Left hindlimb (tissue), 1 donor: ENCODE results near the gene AMER2.

Experiments used
- DNase-seq: peaks from one replicate; pipeline ENCODE4 v3.0.0-alpha.2; 2018

Gene AMER2

DNA sequence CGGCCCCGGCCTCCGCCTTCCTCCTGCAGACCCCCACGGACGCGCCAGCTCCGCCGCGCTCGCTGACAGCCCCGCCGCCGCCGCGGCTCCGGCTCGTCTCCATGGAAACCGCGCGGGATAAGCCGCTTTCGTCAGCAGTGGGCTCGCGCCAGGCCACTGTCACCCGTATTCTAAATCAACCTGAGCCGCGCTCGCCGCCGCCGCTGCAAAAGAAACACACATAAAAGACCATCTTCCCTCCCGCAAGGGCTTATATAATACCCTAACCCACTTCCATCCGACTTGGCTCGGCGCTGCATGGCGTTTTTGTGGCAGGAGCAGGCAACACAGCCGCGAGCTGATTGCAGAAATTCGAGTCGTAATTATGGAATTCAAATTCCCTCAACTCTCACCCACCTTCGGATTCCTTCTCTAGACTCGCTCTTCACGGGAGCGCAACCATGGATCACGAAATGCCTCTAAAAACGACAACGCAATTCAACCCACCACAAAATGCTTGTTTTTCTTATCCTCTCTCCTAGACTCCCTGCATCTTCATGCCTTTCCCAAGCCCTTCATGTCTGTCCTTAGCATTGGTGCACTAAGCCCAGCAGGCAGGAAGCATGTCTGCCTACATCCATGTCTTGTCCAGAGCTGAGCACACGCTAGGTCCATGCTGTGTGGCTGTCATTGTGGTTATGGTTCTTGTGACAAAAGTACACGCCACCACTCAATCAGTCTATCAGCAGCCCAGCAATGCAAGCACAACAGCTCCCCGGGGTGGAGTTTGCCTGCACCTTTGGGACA is at the start of gene AMER2:
TSS of gene AMER2 (minus strand) at position 772 of the 786 bp plus-strand sequence. CDS start at position 103, 669 bp downstream.
- peak; percentile 75 for DNase-seq

DNA sequence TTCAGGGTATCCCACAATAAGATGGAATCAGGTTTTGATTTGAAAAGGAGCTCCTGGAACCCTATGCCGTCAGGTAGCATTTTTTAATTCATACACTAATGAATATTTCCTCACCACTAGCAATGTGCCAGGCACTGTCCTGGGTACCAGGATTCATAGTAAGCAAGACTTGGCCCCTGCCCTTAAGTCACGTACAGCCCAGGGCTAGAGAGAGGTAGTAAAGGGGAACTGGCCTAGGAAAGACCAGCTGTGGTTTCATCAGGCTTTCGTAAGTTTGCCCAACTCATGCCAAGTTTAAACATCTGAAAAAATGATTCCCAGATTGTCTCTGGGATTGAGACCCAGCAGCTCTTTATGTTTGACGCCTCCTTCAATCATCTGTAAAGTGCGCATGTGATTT is 45.9 kb upstream of the AMER2 start:
- DNase-seq: no peak

GRCh38 chr13:25217023-25217885 is 45.2 kb upstream of the AMER2 start:
- no peak for DNase-seq

GRCh38 chr13:25215253-25215575 is 43.1 kb upstream of the AMER2 start:
- DNase-seq: no peak

DNA sequence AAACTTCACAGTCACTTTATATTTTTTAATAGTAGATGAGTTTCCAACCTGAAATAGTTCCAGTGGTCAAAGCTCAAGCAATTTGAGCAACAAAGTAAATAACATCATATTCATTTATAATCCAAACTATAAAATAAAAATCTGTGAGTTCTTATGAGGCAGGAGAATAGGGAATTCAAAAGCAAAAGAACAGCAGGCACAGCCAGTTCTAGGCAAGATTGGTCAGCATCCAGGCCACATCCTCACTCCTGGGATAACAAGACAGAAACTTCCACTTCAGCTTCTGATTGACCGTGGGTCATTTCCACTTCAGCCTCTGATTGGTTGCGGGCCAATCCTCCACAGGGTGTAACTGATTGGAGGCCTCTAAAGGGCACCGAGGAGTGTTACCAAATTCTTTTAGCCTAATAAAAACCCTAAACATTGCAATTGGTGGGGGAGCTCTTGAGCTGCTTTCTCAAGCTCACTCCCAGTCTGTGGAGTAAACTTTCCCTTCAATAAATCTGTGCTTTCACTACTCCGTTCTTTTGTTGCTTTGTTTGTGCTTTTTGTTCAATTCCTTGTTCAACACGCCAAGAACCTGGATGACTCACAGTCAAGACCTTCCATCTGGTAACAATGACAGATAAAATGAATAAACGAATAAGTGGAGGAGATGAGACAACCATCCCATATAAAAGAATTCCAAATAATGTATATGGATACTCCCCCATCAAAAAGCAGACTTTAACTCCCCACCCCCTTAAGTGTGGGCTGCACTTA is 42.6 kb upstream of the AMER2 start:
- no peak for DNase-seq

GRCh38 chr13:25213715-25214114 is 41.6 kb upstream of the AMER2 start:
- no peak for DNase-seq

DNA sequence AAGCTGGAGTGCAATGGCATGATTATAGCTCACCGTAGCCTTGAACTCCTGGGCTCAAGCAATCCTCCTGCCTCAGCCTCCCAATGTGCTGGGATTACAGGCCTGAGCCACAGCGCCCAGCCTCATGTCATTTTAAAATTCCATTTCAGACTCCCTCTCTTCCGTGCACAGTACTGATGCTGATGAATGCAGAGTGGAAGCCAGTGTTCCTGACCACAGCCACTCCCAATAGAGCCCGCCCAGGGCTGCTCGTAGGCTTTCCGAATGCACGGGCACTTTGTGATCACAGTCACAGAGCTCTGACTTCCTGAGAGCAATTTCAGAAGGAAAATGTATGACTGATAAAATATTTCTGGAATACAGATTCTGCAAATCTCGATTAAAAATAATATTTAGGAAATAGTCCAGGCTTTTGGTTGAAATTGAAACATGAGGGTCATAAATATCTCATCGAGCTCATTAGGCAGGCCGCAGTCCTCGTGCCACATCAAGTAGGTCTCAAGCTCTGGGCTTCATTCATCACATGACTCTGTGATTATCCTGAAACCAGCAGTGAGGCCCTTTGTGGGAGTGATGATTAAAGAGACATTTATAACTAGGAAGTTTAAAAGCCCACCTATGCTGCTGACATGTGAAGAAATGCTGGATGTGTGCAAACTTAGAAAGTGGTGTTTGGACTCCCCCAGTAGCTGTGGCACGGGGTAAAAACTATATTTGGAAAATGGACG is 38.9 kb upstream of the AMER2 start:
- DNase-seq: no peak

- DNase-seq: no peak
These were observed 35.3 kb upstream of the AMER2 start for GRCh38 chr13:25207291-25207810.

- no peak for DNase-seq
These were observed 32.8 kb upstream of the AMER2 start for GRCh38 chr13:25204863-25205262.

DNA sequence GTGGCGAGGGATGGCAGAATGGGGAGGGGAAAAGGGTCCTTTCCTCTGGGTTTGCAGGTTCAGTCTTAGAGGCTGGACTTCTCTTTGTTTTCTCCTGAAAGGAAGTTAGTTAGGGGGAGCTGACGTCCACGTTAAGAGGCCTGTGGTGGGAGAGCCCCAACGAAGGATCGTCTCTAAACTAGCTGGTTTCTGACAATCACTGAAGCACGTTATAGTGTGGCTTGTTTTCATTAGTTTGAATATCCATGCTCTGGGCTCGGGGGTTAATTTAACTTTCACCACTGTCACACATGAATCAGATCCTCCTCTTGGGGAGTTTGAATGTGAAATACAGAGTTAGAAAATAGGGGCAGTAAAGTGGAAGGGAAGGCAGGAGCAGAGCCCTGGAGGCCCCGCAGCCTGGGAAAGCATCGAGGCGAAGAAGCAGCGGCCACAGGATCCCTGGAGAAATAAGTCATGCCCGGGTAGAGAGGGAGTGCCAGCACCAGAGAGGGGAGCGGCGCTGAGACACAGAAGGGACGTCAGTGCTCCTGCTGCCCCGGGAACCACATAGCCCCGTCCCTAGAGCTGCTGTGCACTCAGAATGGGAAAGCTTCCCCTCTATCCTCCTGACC is 31.1 kb upstream of the AMER2 start:
- DNase-seq: no peak

- no peak for DNase-seq
These were observed 28.7 kb upstream of the AMER2 start for GRCh38 chr13:25200783-25201182.

DNA sequence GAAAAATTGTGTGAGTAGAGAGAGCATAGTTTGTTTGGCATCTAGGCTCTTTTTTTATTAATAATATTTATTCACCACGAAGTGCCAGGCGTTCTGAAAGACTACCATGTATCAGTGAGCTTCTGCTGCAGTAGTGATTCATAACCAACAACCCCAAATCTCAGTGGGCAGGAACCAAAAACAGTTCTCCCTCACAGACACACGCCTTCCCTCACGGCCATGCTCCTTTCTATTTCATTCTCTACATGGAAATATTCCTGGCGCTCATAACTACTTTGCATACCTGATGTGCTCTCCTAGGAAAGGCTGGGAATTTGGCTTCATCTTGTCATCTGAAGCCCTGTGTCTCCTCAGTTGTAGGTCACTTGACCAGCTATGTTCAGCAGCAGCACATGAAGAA is 26.6 kb upstream of the AMER2 start:
- DNase-seq: no peak

- no peak for DNase-seq
These were observed 24.9 kb upstream of the AMER2 start for GRCh38 chr13:25196971-25197370.

GRCh38 chr13:25192936-25193335 is 20.8 kb upstream of the AMER2 start:
- DNase-seq: no peak

DNA sequence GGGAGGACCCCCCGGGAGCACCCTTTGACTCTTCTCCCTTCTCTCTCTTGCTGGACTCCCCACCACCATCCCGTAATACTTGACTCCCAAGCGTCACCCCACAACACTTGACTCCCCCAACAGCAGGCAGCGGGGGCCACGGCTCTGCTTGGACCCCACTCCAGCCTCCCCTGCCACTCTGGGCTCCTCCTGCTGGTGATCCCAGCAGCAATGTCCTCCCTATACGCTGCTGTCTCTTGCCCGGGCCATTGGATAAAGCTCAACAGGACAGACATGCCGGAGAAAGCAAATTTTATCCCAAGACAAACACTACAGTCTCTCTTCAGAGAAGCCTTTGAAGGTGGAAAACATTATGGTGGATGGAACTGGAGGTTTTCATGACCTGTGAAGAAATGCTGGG is 20.4 kb upstream of the AMER2 start:
- no peak for DNase-seq

DNA sequence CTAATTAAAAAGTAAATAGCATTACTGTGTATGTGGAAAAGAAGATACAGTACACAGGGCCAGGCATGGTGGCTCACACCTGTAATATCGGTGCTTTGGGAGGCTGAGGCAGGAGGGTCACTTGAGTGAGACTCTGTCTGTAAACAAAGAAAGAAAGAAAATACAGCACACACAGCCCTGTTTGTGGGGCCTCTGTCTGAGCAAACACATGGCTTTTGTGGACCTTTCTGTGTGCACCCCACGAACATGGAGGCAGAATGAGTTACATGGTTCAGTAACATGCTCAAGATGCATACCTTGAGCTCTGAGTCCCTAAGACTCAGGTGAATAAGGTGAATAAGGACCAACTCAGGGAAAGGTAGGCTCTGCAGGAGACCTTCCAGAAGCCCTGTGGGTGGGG is 20.0 kb upstream of the AMER2 start:
- no peak for DNase-seq

DNA sequence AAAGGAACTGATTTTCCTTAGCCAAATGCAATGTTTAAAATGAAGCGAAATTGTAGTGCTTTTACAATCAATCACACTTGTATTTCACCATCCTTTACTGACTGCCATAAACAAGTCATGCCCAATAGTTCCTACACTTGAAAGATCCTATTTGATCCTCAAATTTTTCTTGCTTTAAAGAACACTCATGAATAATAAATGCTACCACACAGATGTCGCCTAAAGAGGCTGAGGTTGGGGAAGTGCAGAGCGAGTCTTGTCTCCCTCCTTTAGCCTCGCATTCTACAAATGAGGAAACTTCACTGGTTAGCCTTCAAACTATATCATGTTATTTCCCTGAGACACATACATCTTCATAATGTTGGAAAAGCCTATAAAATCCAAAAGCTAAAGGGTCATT is 18.7 kb upstream of the AMER2 start:
- DNase-seq: no peak

GRCh38 chr13:25190256-25190655 is 18.2 kb upstream of the AMER2 start:
- DNase-seq: no peak

DNA sequence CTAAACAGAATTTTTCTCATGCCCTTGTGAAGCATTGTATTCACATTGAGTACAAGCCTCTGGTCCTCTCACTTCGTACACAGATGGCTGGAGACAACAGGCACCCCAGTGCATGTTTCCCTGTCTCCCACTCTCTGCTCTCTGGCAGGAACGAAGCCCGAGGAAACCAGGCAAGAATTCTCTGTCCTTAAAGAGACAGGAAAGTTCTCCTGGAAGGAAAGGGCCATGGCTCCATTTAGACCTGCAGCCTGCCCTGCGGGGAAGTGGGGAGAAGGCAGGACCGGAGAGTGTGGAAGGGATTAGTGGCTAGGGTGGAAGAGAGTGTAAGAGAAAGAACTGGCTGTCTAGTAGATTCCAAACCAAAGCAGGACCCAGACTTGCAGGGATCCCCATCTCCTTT is 15.5 kb upstream of the AMER2 start:
- no peak for DNase-seq

DNA sequence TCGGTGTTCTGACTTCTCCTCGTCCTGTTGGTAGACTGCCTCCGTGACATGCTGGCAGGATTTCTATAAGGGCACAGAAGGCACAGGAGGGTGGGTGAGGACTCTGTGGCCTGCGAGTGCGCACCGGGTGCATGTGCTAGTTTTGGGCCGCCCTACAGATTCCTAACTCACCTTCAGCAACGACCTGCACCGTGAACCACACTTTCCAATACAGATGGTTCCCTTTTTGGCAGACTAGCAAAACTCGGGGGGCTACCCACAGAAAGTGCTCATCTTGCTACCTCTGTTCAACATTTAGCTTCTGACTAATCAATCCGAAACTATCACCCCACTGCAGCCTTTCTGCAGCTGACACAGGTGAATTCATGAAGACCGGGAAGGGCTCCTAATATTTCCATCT is 14.1 kb upstream of the AMER2 start:
- no peak for DNase-seq

GRCh38 chr13:25181597-25181996 is 9.5 kb upstream of the AMER2 start:
- DNase-seq: no peak
